Peyer's patch (tissue), 4 donors: Measurements from ENCODE around the gene EFCAB5.

Experiments
- POLR2A ChIP-seq, 2 donors: fragments of 450-650 bp; IDR thresholded peaks; one replicate each; pipeline ENCODE4 v1.5.1; 2017; ENCODE audit warnings: antibody characterized with exemption in 2 of 2, mild to moderate bottlenecking in 2 of 2, moderate library complexity in 2 of 2
- TF ChIP-seq, protein P1 (sequence below), 6 experiments: fragments of 450-650 bp in 4 of 6; fragments of 200-600 bp in 2 of 6; sonication (generic) in 1 of 6; IDR thresholded peaks; one replicate each; pipeline ENCODE4 v1.5.1; 2017 to 2019; ENCODE audit warnings: antibody characterized with exemption in 6 of 6, mild to moderate bottlenecking in 3 of 6, moderate library complexity in 1 of 6

DNA sequence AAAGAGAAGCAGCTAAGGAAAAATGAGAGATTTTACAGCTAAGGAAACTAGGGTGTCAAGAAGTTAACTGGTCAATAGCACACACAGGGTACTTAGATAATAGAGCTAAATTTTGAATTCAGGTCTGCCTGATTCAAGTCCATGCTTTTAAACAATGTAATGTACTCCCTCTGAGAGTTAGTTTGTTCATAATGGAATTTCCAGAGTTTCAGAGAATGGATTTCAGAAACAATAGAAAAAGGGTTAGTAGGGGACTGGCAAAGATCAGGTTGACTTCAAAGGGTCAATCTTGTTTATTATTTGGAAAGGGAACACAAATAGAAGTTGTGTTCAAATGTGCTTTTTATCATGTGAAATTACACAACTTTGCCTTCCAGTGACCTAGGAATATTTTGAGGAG, 193.1 kb downstream of the EFCAB5 start:
- TF ChIP-seq, protein P1, sequence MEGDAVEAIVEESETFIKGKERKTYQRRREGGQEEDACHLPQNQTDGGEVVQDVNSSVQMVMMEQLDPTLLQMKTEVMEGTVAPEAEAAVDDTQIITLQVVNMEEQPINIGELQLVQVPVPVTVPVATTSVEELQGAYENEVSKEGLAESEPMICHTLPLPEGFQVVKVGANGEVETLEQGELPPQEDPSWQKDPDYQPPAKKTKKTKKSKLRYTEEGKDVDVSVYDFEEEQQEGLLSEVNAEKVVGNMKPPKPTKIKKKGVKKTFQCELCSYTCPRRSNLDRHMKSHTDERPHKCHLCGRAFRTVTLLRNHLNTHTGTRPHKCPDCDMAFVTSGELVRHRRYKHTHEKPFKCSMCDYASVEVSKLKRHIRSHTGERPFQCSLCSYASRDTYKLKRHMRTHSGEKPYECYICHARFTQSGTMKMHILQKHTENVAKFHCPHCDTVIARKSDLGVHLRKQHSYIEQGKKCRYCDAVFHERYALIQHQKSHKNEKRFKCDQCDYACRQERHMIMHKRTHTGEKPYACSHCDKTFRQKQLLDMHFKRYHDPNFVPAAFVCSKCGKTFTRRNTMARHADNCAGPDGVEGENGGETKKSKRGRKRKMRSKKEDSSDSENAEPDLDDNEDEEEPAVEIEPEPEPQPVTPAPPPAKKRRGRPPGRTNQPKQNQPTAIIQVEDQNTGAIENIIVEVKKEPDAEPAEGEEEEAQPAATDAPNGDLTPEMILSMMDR (IDR thresholded peaks at IDR 0.05), result no peak
- TF ChIP-seq POLR2A (IDR thresholded peaks at IDR 0.05), result no peak
